ENCODE measurements around the gene CLDN9.
"Not testable (repeated sequence)": the region's sequence is repeated elsewhere in the genome, so short reads cannot be mapped to it uniquely, and the experiment has no call there.

The CLDN9 gene

GRCh38 chr16:3054965-3055733 is 42.4 kb downstream of the CLDN9 start:
- no peak for DNase-seq (ENCODE audit: low read depth, low spot score)

- not testable (repeated sequence) for DNase-seq (ENCODE audit: low read depth, low spot score)
Measured at GRCh38 chr16:3055734-3056115, 43.0 kb downstream of the CLDN9 start.

- no peak for DNase-seq (ENCODE audit: low read depth, low spot score)
Measured at GRCh38 chr16:3056336-3057180, 43.8 kb downstream of the CLDN9 start.

GRCh38 chr16:3057181-3058138 is 44.7 kb downstream of the CLDN9 start:
- DNase-seq (ENCODE audit: low read depth, low spot score) = no peak

- DNase-seq (ENCODE audit: low read depth, low spot score) = no peak
Measured at GRCh38 chr16:3058139-3059030, 45.7 kb downstream of the CLDN9 start.

GRCh38 chr16:3059041-3059722 is 46.5 kb downstream of the CLDN9 start:
- peak; percentile 76 for DNase-seq (ENCODE audit: low read depth, low spot score)

GRCh38 chr16:3059723-3060242 is 47.1 kb downstream of the CLDN9 start:
- no peak for DNase-seq (ENCODE audit: low read depth, low spot score)

- DNase-seq (ENCODE audit: low read depth, low spot score) = no peak
Measured at GRCh38 chr16:3060339-3061127, 47.8 kb downstream of the CLDN9 start.

GRCh38 chr16:3062553-3062952 is 49.8 kb downstream of the CLDN9 start:
- no peak for DNase-seq (ENCODE audit: low read depth, low spot score)

GRCh38 chr16:3063625-3064386 is 51.1 kb downstream of the CLDN9 start:
- DNase-seq (ENCODE audit: low read depth, low spot score) = no peak
